Measurements from ENCODE around the gene IL4I1. TPM values are rescaled to one million over a fixed set of nuclear protein-coding genes. Genes with fewer than 3 reads are reported as not detected.

The IL4I1 gene
- total and polyA plus RNA-seq, 2 of the 8 experiments (the other 6 are each of a cell fraction or from before 2014, with no cell fraction given) = 0.41 to 0.76 TPM

DNA sequence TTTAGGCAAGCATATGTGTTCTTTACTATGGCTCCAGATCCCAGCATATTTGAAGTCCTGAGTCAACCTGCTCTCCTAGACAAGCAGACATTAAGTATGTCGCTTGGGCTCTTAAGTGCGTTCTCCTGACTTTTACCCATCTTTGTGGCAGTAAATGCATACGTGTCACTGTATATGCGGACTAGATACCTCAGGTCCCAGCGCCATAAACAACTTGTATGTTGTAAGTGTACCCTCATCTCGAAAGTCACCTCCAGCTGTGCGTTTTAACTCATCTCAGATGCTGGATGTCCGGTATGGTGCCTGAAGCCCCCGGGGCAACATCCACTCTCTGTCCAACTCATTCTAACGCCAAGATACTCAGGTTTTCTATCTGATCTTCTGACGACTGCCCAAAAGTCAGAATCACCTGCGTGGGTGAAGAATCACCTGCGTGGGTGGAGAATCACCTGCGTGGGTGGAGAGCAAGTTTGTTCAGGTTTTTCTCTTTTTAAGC is 44.0 kb downstream of the IL4I1 start:
- H3K79me2 ChIP-seq (ENCODE audit: control insufficient read depth in 1 of 2, insufficient read depth in 2 of 2, low read length in 2 of 2) = peaks cover 17 to 28% of the 10 kb centered on the region in 2 experiments
- no peak overlapping the region for H4K91ac ChIP-seq (replicated peaks; ENCODE audit: insufficient read length, low read length)
- peaks cover 10% of the 10 kb centered on the region; the same call in 1 of the 2 replicates for H3K23me2 ChIP-seq (ENCODE audit: low read depth, low read length)
- H3K9ac ChIP-seq (replicated peaks in 1 of 4; ENCODE audit: extremely low read depth in 1 of 4, low read depth in 3 of 4, low read length in 3 of 4) = no peak overlapping the region
- no peaks in the 10 kb centered on the region for H3K9me3 ChIP-seq (ENCODE audit: insufficient read depth in 2 of 2, low read depth in 1 of 2, low read length in 1 of 2)
- no peak overlapping the region for H2BK20ac ChIP-seq (ENCODE audit: low read length)
- no peak overlapping the region for H3K27ac ChIP-seq (ENCODE audit: low read depth, low read length)
- TF ChIP-seq POLR2AphosphoS5 (IDR thresholded peaks at IDR 0.05; ENCODE audit: low read depth, low read length) = 0 out of 2 replicates have a peak, but pooled peaks have one; percentile 29
- TF ChIP-seq BACH1 (IDR thresholded peaks at IDR 0.05; ENCODE audit: low read length) = no peak
- H2AFZ ChIP-seq (ENCODE audit: low read length) = no peak overlapping the region
- no peak overlapping the region for H2BK12ac ChIP-seq (ENCODE audit: low read depth, low read length)
- no peak overlapping the region for H2BK15ac ChIP-seq (ENCODE audit: low read length)
- no peaks in the 10 kb centered on the region; a peak in 1 of 7 replicates for H3K27me3 ChIP-seq (replicated peaks in 1 of 4; ENCODE audit: control insufficient read depth in 3 of 4, extremely low read depth in 1 of 4, insufficient read depth in 3 of 4, low read length in 3 of 4)
- no peak overlapping the region for H2BK120ac ChIP-seq (replicated peaks; ENCODE audit: low read depth, low read length)
- ChIA-PET CTCF (ENCODE audit: partially characterized antibody) (interaction anchor here (0.7 to 3.0 kb wide), 2 partner anchors 11 to 52 kb away, joined by 3 to 13 read pairs; no protein-coding TSS in a partner anchor), POLR2A (ENCODE audit: partially characterized antibody) (interaction anchor here (1.2 to 12.4 kb wide), 7 partner anchors 14 to 77 kb away, joined by 3 to 247 read pairs (median 9); partner anchors contain the start of genes AKT1S1, FUZ, NUP62 and PNKP)
- H2BK5ac ChIP-seq (ENCODE audit: low read depth, low read length) = no peak overlapping the region
- H3K18ac ChIP-seq (ENCODE audit: extremely low read depth, low read length) = no peak overlapping the region
- no peak overlapping the region for H3K23ac ChIP-seq (ENCODE audit: insufficient read length)
- peak overlapping the region; percentile 84 to 98 for H3K4me2 ChIP-seq (ENCODE audit: insufficient read depth in 1 of 2, low read depth in 2 of 2, low read length in 2 of 2)
- H2AK5ac ChIP-seq (ENCODE audit: low read depth, low read length) = no peak overlapping the region
- H4K20me1 ChIP-seq (replicated peaks in 1 of 2; ENCODE audit: control insufficient read depth in 1 of 2, insufficient read depth in 2 of 2, low read length in 2 of 2) = peaks cover 37 to 45% of the 10 kb centered on the region in 2 experiments
- H3K56ac ChIP-seq (replicated peaks; ENCODE audit: insufficient read length, low read depth, low read length) = no peak overlapping the region
- WGBS, 2 experiments (ENCODE audit: extremely low coverage in 1 of 2, insufficient coverage in 1 of 2, insufficient read length in 1 of 2, insufficient replicate concordance in 2 of 2, low coverage in 1 of 2, low lambda C conversion rate in 2 of 2, missing lambda C conversion rate in 1 of 2) = 87% methylated on average over 14 of the region's 14 CpGs; no CpG with 5 or more reads in 1 of the 2 experiments
- H3K79me1 ChIP-seq (ENCODE audit: low read depth, low read length) = peaks cover 18% of the 10 kb centered on the region
- no peak overlapping the region for H3K14ac ChIP-seq (ENCODE audit: insufficient read length)
- peaks cover 3 to 9% (median 6%) of the 10 kb centered on the region in 4 experiments for H3K4me1 ChIP-seq (replicated peaks in 1 of 4; ENCODE audit: control insufficient read depth in 3 of 4, insufficient read depth in 4 of 4, low read length in 3 of 4)
- H3K36me3 ChIP-seq (ENCODE audit: control insufficient read depth in 2 of 4, insufficient read depth in 4 of 4, low read length in 3 of 4) = peaks cover 9 to 40% (median 21%) of the 10 kb centered on the region in 4 experiments; a peak in 6 of 8 replicates
- no peak overlapping the region for H4K8ac ChIP-seq (ENCODE audit: extremely low read depth, insufficient read depth, low read length)
- DNase-seq (ENCODE audit: low read depth in 1 of 2, low spot score in 2 of 2) (no peak), FAIRE-seq (no peak)
- peak overlapping the region; percentile 62 to 88 (median 80); a peak in 7 of 8 replicates for H3K4me3 ChIP-seq (ENCODE audit: extremely low read depth in 1 of 4, insufficient read depth in 2 of 4, low read depth in 3 of 4, low read length in 4 of 4)
- H3K4ac ChIP-seq (replicated peaks; ENCODE audit: insufficient read length, low read depth, low read length) = no peak overlapping the region
- no peak overlapping the region for H4K5ac ChIP-seq (ENCODE audit: insufficient read length, low read depth, low read length)

Data from H1 (cell line).